Mesodermal cell (in vitro differentiated cells): Measurements from ENCODE around the gene SFMBT2.

Experiments
- H3K27ac ChIP-seq: 2 replicates; pipeline ENCODE4 v1.7.0; 2013; ENCODE audit warnings: mild to moderate bottlenecking, low read depth, low read length, moderate library complexity; ENCODE audit not compliant: severe bottlenecking
- H3K36me3 ChIP-seq: 2 replicates; pipeline ENCODE4 v1.7.1; 2013; ENCODE audit warnings: mild to moderate bottlenecking, low read length, moderate library complexity; ENCODE audit not compliant: control insufficient read depth, insufficient read depth
- H3K4me1 ChIP-seq: one replicate; pipeline ENCODE4 v1.7.1; 2013; ENCODE audit warnings: mild to moderate bottlenecking, low read length; ENCODE audit not compliant: insufficient read depth, control insufficient read depth, poor library complexity, severe bottlenecking
- H3K4me3 ChIP-seq: 2 replicates; pipeline ENCODE4 v1.7.0; 2013; ENCODE audit warnings: low read length, control low read depth, mild to moderate bottlenecking; ENCODE audit not compliant: insufficient read depth, poor library complexity, severe bottlenecking; ENCODE audit errors: extremely low read depth
- H3K9me3 ChIP-seq: 2 replicates; pipeline ENCODE4 v1.7.1; 2013; ENCODE audit warnings: mild to moderate bottlenecking, low read length, moderate library complexity; ENCODE audit not compliant: control insufficient read depth
- WGBS, 2 experiments: methylation state at CpG; one replicate each; pipeline ENCODE4 v1.1.5; 2013; ENCODE audit warnings: missing lambda C conversion rate in 2 of 2; ENCODE audit not compliant: insufficient coverage in 2 of 2; 5-methylcytosine and 5-hydroxymethylcytosine counted together

The SFMBT2 gene

DNA sequence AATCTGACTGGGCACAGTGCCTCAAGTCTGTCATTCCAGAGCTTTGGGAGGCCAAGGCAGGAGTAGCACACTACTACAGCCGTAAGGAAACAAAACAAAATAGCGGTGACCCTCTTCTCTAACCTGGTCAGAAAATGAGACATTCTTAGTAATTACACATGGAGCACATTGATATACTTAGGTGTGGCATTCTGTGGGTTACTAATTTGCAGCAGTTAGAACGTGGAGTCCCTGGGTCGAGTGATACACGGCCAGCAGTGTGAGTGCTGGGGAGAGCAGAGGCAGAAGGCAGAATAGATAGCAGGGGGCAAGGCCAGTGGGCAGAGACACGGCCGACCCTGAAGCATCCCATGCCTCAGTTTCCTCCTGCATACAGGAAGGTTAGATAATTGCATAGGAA is 28.9 kb upstream of the SFMBT2 start:
- 80 to 95% methylated on average over 1 to 3 of the region's 7 CpGs for WGBS, 2 experiments
- Histone ChIP-seq H3K9me3 (no peaks in the 10 kb centered on the region), H3K4me1 (no peaks in the 10 kb centered on the region), H3K27ac (no peak overlapping the region), H3K4me3 (no peak overlapping the region), H3K36me3 (no peaks in the 10 kb centered on the region)

DNA sequence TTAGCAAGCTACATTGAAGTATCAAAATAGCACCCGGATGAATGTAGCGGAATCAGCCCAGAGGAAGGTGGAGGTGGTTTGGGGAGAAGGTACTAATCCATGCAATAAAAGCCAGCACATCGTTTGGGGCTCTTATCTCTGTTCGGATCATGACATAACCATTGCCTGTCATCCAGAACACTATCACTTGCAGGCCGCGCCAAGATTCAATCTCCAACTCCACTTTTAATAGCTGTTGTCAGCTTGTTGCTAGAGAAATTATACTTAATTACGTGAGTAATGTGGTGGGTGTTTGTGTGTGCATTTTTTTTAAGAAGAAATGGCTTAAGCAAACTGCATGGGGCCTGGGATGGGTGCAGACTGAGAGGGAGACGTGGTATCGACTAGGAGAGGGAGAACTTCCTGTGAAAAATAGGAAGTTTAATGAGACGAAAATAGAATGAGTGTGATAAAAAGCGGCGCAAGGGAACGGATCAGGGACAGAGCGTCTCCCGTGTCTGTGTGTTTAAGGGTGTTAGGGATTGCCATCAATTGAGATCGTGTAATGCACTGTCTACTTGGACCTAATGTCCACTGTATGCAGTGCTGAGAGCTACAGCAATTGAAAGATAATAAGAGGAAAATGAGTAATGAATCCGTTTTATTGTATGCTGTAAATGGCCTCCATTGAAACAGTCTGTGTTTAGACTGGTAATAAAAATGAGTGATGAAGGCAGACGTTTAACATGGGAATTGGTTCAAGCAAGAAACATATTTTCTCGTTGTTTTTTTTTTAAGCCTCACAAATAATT is 27.6 kb upstream of the SFMBT2 start:
- H3K4me1 ChIP-seq = no peaks in the 10 kb centered on the region
- no peak overlapping the region for H3K27ac ChIP-seq
- WGBS, 2 experiments = 87 to 90% methylated on average over 11 to 14 of the region's 19 CpGs
- H3K36me3 ChIP-seq = no peaks in the 10 kb centered on the region
- no peaks in the 10 kb centered on the region for H3K9me3 ChIP-seq
- no peak overlapping the region for H3K4me3 ChIP-seq

DNA sequence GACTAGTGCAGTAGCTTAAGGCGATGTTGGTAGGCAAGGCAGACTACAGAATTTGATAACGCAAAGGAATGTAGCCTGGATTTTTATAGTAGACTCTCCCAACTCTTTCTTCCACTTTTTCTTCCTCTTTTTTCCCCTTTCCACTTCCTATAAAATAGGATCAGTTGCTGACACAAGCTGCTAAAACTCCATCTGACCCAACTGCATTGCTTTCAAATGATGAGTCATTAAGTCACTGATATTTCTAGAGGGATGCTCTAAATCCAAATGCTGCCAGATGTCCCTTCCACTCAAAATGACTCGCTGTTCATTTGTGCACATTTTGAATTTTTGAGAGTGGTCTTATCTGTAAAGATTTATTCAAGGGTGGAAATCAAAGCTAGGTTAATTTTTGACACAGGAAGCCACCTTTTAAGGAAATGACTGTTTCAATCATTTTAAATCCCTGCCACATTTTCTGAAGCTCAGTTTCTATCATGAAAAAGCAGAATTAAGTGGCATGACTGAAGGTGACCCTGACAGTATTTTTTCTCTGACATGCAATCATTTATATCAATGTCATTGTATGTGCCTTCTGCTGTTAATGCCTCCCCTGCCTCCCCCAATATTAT is 25.8 kb upstream of the SFMBT2 start:
- H3K27ac ChIP-seq = no peak overlapping the region
- no peak overlapping the region for H3K4me3 ChIP-seq
- no peaks in the 10 kb centered on the region for H3K9me3 ChIP-seq
- H3K4me1 ChIP-seq = no peaks in the 10 kb centered on the region
- WGBS, 2 experiments = 100% methylated on average over 1 of the region's 3 CpGs; no CpG with 5 or more reads in 1 of the 2 experiments
- no peaks in the 10 kb centered on the region for H3K36me3 ChIP-seq

DNA sequence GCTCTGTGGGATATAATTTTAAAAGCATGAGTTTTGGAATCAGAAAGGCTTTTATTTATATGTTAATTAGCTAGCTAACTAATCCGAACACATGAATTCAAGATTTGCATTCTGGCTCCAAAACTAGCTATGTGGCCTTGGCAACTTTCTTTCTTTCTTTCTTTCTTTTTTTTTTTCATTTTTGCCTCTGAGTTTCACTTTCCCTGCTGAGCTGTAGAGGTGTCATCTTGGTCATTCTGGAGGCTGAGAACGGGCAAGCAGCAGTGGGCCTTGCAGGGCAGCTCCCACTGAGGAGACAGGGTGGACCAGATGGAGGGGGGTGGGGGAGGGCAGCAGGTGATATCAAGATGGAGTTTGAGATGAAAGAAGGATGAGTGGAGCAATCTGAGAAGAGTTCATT is 24.8 kb upstream of the SFMBT2 start:
- Histone ChIP-seq H3K36me3 (no peaks in the 10 kb centered on the region), H3K27ac (no peak overlapping the region), H3K4me1 (no peaks in the 10 kb centered on the region), H3K9me3 (no peaks in the 10 kb centered on the region), H3K4me3 (no peak overlapping the region)
- 88% methylated on average over 1 of the region's 2 CpGs; no CpG with 5 or more reads in 1 of the 2 experiments for WGBS, 2 experiments

DNA sequence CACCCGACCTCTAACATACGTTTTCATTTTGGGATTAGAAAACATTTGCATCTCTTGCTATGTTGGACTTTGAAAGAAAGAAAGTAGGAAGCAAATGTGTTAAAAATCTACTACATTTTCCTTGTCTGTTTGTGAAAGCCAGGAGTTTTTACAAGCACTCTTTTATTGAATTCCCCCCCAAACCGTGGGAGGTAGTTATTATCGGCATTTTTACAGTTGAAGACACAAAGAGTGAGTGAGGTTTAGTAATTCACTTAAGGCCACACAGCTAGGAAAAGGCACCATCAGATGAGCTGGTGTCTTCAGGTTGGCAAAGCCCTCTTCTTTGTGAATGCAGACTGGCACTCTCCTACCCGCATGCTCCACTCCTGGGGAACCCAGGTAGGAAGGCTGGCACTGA is 23.5 kb upstream of the SFMBT2 start:
- Histone ChIP-seq H3K9me3 (no peaks in the 10 kb centered on the region), H3K4me1 (no peaks in the 10 kb centered on the region), H3K27ac (no peak overlapping the region), H3K4me3 (no peak overlapping the region), H3K36me3 (no peaks in the 10 kb centered on the region)
- 88 to 100% methylated on average over 2 to 3 of the region's 5 CpGs for WGBS, 2 experiments

DNA sequence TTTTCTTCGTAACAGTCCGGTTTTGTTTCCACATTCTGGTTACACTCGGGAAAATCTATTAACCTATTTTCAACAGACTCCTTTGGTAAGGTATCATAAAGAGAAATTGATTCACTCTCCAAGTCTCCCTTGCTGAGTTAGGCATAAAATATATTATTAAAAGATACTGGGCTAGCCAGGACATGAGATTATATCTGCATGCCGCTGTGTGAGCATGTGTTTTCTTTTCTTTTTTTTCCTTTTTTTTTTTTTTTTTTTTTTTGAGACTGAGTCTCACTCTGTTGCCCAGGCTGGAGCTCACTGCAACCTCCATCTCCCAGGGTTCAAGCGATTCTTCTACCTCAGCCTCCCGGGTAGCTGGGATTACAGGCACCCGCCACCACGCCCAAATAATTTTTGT is 23.0 kb upstream of the SFMBT2 start:
- Histone ChIP-seq H3K36me3 (no peaks in the 10 kb centered on the region), H3K27ac (no peak overlapping the region), H3K4me3 (no peak overlapping the region), H3K4me1 (no peaks in the 10 kb centered on the region), H3K9me3 (no peaks in the 10 kb centered on the region)
- no CpG with 5 or more reads among the region's 8 CpGs for WGBS, 2 experiments

DNA sequence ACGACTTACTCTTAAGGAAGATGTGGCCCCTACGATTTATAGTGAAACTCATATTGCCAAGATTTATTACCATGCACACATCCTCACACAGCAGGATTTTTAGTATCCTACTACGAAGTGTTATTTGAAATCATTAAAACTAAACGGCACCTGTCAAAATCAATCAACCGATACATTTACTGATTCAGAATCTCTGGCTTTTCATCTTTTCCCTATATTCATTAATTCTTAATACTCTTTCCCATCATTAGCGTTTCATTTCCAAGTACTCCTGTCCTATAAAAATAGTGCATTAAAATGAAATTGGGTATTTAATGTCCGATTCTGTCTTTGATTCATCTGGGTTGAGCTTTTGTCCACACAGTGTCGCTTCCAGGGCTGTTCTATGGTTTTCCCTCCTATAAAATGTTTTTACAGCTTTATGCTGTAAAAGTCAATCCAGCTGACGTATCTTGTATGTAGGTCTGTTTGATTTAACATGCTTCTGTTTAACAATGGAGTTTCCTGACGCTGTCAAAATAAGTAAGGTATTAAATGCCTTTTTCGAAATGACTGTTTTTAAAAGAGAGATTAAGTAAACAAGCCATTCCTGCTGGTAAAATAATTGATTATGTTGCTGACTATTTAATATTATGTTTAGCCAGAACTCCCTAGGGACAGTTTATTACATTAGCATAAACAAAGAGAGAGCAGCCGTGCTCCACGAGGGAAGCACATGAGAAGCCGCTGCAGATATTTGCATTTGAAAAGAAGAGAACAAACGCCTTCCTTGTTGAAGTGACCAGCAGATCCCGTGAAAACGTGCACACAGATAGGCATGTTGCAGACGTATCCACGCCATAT is 22.3 kb upstream of the SFMBT2 start:
- no peaks in the 10 kb centered on the region for H3K4me1 ChIP-seq
- no peaks in the 10 kb centered on the region for H3K9me3 ChIP-seq
- no peak overlapping the region for H3K4me3 ChIP-seq
- WGBS, 2 experiments = 42 to 48% methylated on average over 13 to 14 of the region's 19 CpGs
- H3K36me3 ChIP-seq = no peaks in the 10 kb centered on the region
- no peak overlapping the region for H3K27ac ChIP-seq

DNA sequence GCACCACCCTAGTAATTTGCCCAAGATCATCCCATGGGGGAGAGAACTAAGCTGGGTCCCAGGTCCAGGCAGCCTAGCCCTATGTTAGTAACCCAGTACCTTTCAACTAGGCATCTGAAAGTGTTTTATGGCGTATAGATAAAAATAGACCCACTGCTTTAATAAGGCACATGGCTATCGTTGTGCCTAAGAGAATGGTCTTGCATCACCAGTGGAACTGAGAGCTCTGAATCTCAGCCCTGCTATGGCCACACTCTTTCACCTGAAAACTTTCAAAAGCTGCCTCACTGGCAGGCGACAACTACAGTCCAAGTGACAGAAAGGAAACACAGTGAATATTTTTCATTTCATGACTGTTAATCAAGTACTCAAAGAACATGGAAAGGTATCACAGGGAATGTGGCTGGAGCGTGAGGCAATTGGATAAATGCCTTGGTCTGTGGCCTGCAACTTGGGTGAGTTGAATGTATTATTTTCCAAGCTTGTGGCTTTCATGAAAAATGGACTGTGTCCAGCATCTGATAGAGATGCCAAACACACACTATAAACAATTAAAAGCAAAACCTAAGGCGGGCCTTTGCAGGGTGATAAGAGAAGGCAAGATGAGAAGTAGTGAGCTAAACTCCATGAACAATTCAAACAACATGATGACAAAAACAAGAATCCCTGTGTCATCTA is 18.0 kb upstream of the SFMBT2 start:
- 100% methylated on average over 2 of the region's 5 CpGs for WGBS, 2 experiments
- H3K4me3 ChIP-seq = no peak overlapping the region
- H3K9me3 ChIP-seq = no peaks in the 10 kb centered on the region
- no peaks in the 10 kb centered on the region for H3K4me1 ChIP-seq
- H3K27ac ChIP-seq = no peak overlapping the region
- no peaks in the 10 kb centered on the region for H3K36me3 ChIP-seq

DNA sequence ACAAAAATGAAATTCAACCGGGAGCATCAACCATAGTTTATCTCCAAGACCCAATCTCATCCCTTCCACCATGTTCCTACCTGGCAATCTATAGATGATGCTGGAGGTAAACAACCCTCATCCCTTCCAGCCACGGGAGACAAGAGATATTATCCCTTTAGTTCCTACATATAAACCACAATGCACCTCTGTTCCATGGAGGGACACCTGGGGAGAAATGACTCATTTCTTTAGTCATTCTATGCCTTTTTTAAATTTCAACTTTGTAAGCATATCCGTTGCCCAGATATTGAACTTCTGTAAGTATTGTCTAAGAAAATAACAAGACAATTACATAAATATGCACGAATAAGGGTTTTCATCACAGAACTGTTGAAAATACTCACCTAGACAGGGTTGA is 15.5 kb upstream of the SFMBT2 start:
- 100% methylated on average over 2 of the region's 4 CpGs; no CpG with 5 or more reads in 1 of the 2 experiments for WGBS, 2 experiments
- no peak overlapping the region for H3K27ac ChIP-seq

DNA sequence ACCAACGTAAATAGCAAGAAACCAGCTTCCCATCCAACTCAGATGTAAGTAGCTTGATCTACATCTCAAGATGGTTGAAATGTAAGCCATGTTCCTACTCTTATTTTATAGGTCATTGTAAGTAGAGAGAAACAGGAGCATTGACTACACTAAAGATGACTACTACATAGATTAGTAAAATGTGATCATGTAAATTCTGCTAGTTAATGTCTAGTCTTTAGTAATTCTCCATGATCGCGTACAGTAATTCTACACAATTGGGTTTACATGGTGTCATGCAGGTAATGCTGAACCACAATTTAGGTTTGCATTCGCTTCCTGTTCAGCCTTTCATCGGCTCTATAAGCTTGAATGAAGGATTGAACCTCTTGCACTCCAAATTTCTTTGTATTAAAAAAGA is 14.9 kb upstream of the SFMBT2 start:
- Histone ChIP-seq H3K36me3 (no peaks in the 10 kb centered on the region), H3K9me3 (no peaks in the 10 kb centered on the region), H3K27ac (no peak overlapping the region), H3K4me3 (no peak overlapping the region), H3K4me1 (peaks cover 6% of the 10 kb centered on the region)
- 92 to 100% methylated on average over 2 to 3 of the region's 5 CpGs for WGBS, 2 experiments

More for the DNA sequence above, 15.5 kb upstream of the SFMBT2 start:
- no peaks in the 10 kb centered on the region for H3K9me3 ChIP-seq
- H3K36me3 ChIP-seq = no peaks in the 10 kb centered on the region
- H3K4me1 ChIP-seq = peaks cover 6% of the 10 kb centered on the region
- no peak overlapping the region for H3K4me3 ChIP-seq
